ENCODE results near the gene TMEM163.
A peak's percentile ranks its signal among the peaks of the same experiment; 100 is the strongest.
"Not testable (repeated sequence)": the region's sequence is repeated elsewhere in the genome, so short reads cannot be mapped to it uniquely, and the experiment has no call there.

TMEM163 gene

DNA sequence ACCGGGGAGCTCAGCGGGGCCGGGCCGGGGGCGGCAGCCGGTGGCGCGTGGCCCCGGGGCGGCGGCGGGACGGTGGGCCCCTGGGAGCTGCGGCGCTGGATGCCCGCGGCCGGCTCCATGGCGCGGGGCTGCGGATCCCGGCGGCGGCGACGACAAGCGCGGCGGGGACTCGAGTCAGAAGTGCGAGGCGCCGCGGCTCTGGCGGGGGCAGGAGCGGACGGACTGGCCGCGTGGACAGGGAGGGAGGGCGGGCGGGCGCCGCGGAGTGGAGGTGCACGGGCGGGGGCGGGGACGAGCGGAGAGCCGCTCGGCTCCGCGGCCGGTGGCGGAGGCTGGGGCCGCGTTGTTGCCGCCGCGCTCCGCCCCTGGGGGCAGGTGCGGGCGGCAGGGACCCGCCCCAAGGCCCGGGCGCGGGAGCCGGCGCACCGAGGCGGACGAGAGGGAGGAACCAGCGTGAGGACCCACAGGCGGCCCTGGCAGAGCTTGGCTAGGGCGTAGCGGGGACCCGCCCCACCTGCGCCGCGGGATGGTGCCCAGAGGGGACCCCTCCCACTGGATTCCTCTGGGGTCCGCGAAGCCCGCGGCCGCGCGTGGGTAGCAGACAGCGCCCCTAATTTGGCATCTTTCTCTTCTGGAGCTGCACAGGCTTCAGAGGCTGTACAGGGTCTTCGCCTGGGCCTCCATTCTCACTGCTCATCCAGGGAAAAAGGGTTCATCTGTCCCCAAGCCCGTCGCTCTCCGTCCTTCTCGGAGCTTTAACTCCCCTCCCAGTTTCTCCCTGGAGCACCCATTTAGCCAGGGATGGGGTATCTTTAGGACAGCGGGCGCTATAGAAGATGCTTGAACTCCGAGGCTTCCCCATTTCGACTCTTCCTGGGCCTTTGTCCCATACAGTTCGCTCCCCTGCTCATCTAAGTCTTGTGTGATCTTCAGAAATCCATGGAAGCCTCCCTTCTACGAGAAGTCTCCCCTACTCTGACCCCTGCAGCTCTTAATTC, at the start of gene TMEM163:
TMEM163 (minus strand) TSS at position 184 of the 998 bp plus-strand sequence.
- DNase-seq = peak; percentile 30

DNA sequence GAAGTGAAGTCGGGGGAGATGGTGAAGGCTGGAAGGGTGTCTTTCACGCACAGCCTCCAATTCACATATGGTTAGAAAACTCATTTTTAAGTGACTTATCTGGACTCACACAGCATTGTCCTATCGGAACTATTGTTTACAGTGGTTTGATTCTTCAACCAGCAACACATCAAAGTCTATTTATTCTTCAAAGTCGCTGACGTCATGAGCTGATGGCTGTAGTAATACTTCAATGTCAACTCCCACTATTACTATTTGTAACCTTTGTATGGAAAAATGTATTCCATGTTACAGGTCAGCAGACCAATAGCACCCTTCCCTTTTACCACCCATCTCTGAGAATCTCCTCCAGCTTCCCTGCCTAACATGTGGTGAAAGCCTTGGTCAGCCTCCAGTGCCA, 47.8 kb upstream of the TMEM163 start:
- no peak for DNase-seq

DNA sequence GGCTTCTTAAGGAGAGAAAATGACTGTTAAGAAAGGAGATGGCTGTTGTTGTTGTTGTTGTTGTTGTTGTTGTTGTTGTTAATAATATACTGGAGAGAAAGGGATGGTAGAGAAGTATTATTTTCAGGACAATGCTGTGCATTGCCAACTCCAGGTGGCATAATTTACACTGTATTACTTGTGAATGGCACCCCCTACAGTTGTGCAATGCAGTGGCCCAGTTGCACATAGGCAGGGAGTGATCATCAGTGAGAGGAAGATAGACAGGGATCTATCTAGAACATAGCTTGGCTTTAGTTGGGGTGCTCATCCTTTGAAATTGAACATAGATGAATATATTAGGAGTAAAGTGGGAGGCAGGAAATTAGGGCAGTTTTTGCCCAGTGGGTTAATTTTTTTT, 47.2 kb upstream of the TMEM163 start:
- no peak for DNase-seq

DNA sequence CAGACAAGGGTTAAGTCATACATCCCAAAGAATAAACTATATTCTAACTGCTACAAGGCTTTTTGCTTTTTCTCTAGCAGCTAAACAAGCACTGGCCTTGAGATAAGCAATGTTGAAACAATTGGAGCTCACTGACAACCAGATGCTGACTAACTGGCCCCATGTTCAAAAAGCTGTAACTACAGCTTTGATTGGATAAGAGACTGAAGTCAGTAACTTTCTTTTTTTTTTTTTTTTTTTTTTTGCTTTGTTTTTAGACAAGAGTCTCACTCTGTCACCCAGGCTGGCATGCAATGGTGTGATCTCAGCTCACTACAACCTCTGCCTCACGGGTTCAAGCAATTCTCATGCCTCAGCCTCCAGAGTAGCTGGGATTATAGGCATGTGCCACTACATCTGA, 45.4 kb upstream of the TMEM163 start:
- DNase-seq = no peak

DNA sequence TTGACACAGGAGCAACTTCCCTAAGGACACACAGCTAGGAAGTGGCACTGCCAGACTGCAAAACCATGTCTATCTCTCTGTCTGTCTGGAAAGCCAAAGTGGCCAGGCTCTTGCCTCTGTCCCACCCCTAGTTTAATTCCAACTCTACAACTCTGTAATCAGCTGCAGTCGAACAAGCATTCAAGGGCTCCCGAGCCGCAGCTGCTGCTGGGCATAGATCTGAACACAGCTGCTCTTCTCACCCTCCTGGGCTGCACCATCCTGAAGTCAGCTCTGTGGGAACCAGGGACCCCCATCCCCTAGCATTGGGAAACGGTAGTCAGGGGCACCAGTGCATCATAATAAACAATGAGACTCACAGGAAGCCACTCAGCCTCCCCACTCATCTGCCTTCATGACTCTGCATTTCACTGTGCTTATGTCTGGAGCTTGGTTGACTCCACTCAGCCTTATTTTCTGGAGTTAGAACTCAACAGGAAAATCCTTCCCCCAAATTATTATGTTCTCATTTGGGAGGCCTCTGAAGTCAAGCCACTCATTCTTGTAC, 44.4 kb upstream of the TMEM163 start:
- DNase-seq = no peak

DNA sequence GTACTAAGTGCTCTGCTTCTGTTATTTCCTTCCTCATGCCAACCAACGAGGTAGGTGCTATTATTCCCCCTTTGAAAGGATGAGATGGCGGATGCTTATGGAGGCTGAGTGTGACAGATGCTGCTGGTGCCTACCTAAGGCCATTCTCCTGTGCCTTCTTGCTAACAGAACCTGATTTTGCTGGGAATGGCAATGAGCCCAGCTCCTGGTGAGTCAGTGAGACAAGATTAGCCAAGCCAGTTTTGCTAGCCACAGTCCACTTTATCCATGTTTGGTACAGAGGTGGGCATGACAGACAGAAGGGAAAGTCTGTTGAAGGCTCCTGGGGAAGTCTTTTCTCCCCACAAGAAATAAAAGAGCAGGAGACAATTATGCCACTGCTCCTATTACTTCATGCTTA, 43.7 kb upstream of the TMEM163 start:
- no peak for DNase-seq

DNA sequence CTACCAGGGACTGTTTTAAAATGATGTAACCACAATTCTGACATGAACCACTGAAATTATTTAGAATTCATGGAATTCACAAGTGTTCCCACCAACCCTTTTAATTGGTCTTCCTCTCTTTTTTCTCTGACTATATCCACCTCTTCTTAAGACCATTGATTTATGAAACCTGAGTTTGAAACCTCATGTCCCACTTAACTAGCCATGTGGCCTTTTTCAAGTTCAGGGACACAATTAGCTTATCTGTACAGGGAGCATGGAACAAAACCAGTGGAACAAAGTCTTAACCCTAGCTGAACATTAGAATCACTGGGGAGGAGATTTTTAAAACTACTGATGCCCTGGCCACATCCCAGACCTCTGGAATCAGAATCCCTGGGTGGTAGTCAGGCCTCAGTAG, 41.6 kb upstream of the TMEM163 start:
- no peak for DNase-seq

DNA sequence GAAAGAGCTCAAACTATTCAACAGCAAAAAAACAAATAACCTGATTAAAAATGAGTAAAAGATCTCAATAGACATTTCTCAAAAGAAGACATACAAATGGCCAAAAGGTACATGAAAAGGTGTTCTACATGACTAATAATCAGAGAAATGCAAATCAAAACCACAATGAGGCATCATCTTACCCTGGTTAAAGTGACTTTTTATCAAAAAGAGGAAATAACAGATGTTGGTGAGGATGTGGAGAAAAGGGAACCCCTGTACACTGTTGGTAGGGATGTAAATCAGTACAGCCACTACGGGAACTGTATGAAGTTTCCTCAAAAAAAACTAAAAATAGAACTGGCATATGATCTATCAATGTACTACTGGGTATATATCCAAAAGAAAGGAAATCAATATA, 39.8 kb upstream of the TMEM163 start:
- DNase-seq = no peak

DNA sequence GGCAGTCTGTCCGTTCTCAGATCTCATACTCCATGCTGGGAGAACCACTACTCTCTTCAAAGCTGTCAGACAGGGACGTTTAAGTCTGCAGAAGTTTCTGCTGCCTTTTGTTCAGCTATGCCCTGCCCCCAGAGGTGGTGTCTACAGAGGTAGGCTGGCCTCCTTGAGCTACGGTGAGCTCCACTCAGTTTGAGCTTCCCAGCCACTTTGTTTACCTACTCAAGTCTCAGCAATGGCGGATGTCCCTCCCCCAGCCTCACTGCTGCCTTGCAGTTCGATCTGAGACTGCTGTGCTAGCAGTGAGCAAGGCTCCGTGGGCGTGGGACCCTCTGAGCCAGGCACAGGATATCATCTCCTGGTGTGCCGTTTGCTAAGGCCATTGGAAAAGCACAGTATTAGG, 33.2 kb upstream of the TMEM163 start:
- not testable (repeated sequence) for DNase-seq

DNA sequence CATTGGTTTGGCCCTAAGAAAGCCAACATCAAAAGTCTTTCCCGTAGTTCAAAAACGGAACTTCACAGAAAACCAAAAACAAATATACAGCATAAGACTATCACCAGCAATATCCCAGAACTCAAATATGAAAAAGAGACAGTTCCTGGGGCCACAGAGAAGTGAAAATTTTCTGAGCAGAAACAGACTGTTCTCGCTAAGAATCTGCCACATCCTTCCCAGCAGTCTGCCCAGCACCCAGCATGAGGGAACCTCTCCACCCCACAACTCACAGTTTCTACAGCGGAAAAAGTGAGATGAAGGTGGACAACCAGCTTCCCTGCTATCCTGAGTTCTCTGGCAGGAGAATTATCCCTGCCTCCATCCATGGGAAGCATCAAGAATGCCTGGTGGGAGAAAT, 26.7 kb upstream of the TMEM163 start:
- no peak for DNase-seq

DNA sequence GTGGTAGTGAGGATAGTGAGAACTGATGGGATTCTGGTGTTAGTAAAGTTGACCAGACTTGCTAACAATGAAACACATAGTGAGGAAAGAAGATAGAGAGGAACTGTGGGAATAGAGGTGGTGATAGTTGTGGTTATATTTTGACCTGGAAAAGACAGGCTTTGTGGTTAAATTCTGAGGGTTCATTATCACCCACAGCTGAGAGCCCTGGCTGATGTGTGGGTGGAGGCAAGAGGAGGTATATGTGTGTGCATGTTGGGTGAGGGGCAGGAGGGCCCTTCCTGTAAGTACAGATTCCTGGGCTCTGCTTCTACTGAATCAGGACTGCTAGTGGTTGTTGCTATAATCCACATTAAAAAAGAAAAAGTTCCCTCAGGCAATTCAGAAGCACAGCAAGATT, 26.2 kb upstream of the TMEM163 start:
- DNase-seq = no peak

DNA sequence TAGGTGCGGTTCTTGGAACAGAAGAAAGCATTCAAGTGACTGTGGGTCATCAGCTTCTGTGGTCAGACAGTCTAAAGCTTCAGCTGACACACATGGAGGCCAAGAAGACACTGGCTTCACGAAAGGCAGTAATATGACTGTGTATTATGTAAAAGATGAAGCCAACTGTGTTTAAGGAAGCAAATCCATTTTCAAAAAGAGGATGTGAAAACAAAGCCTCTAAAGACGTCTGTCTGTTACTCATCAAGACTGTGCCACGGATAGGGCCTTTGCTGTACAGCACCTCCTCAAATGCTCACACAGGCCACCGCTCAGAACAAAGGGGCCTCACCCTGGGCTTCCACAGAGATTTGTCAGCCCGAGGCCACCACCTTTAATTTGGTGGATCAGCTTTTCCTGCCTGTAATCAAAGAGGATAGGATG, 21.1 kb upstream of the TMEM163 start:
- DNase-seq = no peak

DNA sequence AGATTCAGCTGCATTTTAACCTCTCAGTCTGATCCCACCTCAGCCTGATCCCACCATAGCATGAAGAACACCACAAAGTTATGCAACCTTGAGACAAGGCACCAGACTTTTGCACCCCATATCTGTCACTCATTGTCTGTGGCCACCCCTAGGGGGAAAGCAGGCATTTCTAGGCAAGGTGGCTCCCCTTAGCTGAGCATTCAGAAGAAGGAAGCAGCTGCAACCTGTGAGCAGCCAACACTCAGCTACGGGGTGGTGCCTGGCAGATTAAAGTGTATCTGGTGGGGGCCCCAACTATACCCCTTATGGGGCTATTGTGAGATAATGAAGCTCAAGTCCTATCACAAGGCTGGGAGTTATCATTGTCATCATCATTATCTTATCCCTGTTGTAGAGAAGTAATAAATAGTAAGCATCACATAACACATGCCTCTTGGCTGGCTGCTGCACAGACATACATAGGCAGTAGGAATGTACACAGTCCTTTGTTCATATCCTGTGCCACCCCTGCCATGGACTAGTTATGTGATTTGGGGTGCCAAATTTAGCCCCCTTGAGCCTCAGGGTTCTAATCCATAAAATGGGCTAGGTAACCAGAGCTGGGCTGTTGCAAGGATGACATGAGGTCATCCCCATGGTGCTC, 20.6 kb upstream of the TMEM163 start:
- no peak for DNase-seq

DNA sequence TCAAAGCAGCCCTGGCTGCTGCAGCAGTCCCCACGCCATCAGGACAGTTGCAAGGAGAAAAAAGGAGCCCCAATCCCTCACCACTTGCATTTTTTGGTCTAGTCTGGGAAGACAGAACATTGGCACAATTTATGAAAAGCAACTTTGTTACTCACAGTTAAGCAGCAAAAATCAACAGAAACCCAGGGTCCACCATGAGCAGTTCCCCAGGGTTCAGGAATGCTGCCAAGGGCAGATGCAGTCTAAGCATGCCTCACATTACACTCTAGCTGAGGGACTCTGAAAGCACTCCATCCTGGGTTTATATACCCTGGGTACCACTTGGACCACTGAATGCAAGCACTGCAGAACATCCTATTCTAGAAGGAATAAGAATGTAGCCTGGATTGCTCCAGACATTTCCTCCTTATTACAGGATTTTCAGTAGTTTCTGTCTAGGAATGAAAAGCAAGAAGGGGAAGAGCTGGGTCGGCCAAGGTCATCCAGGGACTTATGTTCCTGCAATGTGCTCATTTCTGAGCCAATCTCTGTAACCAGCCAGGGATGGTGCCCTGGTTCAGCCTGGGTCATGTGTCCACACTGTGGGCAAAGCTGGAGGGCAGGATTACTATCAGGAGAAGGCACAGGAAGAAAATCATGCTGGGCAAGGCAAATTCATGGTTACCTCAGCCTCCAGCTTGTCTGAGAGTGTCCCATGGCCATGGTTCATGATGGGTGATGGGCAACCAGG, 19.5 kb upstream of the TMEM163 start:
- no peak for DNase-seq

DNA sequence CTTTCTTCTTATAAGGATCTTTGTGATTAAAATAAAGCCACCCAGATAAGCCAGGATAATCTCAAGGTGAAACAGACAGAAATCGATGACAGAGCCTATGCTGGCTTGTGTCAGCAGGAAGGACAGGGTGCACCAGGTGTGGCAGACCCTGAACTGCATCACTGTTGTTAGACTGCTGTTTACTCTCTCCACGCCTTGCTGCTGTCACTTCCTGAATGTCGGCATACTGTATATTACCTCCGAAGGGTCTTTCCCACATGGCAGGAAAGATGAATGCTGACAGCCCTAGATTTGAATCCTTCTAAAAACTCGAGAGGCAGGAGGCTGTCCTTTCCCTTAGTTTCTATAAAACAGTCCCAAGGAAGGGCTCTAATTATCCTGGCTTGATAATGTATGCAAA, 18.9 kb upstream of the TMEM163 start:
- DNase-seq = peak; percentile 26

DNA sequence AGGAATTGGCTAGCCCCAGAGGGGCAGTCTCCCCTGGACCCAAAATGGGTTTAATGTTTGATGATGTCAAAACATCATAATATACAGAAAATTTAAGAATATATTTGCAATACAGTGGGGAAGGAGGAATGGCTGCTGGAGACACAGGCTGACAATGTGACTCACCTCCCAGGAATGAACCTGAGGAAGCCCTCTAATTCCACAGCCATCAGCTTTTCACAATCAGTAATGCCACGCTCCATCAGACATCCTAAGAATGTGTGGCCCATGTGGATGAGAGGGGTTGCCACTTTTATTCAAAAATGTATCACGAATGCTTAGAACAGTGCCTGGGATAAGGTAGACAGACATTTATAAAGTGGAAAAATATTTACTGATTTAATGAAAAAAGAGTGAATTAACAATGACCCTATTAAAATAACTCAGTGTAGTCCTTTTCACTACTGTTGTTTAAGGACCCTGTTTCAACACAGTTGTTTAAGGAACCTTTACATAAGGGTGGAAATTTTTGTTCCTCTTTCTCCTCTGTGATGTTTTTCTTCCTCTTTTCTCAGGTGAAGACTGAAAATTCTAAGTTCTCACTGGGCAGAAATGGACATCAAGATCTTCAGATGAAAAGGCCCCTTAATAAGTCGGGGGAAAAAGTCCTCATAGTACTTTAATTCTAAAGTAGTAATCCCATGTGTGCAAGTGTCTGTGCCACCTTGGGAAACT, 17.5 kb upstream of the TMEM163 start:
- DNase-seq = no peak

DNA sequence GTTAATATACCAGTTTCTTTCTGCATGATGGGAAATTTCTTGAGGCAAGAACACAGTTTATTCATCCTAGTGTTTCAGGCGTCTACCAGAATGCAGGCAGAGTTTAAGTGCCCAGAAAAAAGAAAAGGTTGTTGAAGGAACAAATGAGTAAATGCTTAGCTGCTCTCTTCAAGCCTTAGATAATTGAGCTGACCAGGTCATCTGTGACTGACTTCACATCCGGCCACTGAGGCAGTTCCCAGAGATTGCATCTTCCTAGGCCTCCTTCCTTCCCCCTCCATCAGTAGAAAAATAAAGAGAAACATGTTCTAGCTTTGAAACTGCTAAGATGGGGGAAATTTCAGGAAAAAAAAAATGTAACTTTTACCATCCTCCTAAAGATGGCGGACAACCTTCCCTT, 9.4 kb upstream of the TMEM163 start:
- no peak for DNase-seq

DNA sequence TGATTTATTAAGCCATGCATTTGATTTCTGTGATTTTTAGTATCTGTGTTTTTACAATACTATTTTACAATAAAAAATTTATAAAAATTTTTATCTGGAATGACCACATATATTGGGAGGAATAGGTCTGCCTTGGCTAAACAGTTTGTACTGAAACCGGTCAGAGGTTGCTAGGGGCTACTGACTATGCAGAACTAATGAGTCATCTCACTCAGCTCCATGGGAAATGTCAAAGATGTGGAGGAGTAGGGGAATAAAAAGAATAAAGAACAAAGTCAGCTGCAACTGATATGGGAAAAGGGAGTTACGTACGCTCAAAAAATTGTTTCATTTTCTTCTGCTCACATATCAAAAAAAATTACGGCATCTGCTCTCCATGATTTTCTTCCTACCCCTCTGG, 8.6 kb upstream of the TMEM163 start:
- no peak for DNase-seq

DNA sequence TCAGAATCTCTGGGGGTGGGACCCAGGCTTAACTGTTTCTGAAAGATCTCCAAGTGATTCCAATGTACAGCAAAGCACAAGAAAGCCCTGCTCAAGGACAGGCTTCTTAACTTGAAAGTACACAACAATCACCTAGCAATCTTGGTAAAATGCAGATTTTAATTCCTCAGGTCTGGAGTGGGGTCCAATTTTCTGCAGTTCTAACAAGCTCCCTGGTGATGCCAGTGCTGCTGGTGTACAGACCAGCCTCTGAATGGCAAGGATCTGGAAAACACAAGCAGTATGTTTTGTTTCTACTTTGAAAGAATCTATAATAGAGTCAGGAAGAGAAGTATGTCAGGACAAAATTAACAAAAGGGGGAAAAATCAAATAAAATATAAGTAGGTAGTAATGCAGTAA, 7.8 kb upstream of the TMEM163 start:
- no peak for DNase-seq

DNA sequence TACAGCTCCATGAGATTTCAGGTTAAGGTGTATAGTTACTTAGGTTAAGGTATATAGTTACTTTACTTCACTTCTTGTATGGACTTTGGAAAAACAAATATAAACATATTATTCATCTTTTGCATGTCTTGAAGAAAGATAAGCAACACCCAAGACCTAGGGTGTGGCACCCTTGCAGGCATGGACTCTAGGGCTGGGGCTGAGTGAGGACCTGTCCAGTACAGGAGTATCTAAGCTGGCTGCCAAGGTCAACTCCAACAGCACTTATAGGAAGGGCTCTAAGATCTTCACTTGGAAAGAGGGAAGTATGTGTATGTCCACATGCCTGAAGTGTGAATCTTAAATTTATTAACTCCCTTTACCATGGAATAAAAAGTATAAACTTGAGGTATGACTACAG, 7.1 kb upstream of the TMEM163 start:
- no peak for DNase-seq

DNA sequence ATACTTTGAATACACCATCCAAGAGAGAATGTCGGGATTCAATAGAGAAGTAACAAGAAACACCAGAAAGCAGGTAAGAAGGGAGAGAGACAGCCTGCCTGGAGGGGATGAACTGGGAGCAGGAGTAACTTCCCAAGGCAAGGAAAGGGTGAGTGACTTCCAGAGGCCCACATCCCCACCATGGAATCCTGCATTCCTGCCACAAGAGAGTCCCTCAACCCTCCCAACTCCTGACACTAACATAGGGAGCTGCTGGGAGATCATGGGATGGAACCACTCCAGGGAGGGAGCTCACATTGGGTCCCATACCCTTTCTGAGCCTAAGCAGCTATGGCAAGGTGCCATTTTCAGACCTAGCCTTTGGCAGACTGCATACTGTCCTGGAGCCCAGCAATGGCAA, 5.5 kb upstream of the TMEM163 start:
- no peak for DNase-seq

DNA sequence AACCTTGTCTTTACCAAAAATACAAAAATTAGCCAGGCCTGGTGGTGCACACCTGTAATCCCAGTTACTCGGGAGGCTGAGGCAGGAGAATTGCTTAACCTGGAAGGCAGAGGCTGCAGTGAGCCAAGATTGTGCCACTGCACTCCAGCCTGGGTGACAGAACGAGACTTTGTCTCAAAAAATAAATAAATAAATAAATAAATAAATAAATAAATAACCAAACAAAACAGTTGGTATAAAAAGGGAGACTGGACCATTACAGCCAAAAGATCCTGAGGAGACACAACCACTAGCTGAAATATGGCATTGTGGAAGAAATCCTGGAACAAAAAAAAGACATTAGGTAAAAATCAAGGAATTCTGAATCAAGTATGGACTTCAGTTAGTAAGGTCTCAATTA, 4.9 kb upstream of the TMEM163 start:
- not testable (repeated sequence) for DNase-seq

DNA sequence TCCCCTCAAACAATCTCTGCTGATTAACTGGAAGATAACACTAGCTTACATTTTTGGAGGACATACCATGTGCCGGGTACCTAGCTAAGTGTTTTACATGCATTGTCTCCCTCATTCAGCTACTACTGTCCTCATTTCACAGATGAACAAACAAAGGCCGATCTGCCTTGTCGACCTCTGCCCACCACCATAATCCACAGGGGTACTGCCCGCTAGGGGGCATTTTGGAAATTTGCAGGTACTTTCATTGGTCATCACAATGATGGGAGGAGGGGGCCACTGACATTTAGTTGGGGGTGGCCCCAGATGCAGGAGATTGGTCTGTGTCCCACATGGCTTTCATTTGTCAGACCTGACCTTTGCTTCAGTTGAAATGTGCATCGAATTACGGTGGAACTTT, 3.9 kb upstream of the TMEM163 start:
- DNase-seq = no peak

Measured in DMS153 (cell line).